CD14-positive monocyte (primary cell): ENCODE results near the gene FERMT2. TPM values are rescaled to one million over a fixed set of nuclear protein-coding genes. Genes with fewer than 3 reads are reported as not detected.

Source experiments
- DNase-seq, 3 donors: peaks; one replicate each; pipeline ENCODE4 v3.0.0-alpha.2; 2011 to 2022
- H2AFZ ChIP-seq: 2 replicates; pipeline ENCODE4 v1.6.0; 2012; ENCODE audit warnings: mild to moderate bottlenecking, low read depth, low read length, inconsistent platforms; ENCODE audit not compliant: insufficient read depth, poor library complexity, severe bottlenecking
- H3K27ac ChIP-seq, 2 donors: 1 replicate in 1 of 2; 2 replicates in 1 of 2; pipeline ENCODE4 v1.5.1; 2012 to 2013; ENCODE audit warnings: low read length in 2 of 2, control low read depth in 1 of 2, inconsistent platforms in 1 of 2, low read depth in 1 of 2, mild to moderate bottlenecking in 1 of 2
- H3K27me3 ChIP-seq, 2 donors: one replicate each; pipeline versions ENCODE4 v1.6.0 to v1.6.1; 2011 to 2013; ENCODE audit warnings: low read length in 2 of 2; ENCODE audit not compliant: control insufficient read depth in 2 of 2, insufficient read depth in 2 of 2
- H3K36me3 ChIP-seq, 2 donors: replicated peaks in 1 of 2; 1 replicate in 1 of 2; 2 replicates in 1 of 2; pipeline versions ENCODE4 v1.5.1 to v1.6.1; 2012 to 2013; ENCODE audit warnings: low read length in 2 of 2, control low read depth in 1 of 2, inconsistent platforms in 1 of 2, mild to moderate bottlenecking in 1 of 2; ENCODE audit not compliant: insufficient read depth in 2 of 2, control insufficient read depth in 1 of 2
- H3K4me1 ChIP-seq, 2 donors: 1 replicate in 1 of 2; 2 replicates in 1 of 2; pipeline versions ENCODE4 v1.5.1 to v1.6.1; 2012 to 2013; ENCODE audit warnings: low read length in 2 of 2, control low read depth in 1 of 2, inconsistent platforms in 1 of 2, mild to moderate bottlenecking in 1 of 2, moderate library complexity in 1 of 2; ENCODE audit not compliant: insufficient read depth in 2 of 2, control insufficient read depth in 1 of 2
- H3K4me2 ChIP-seq: replicated peaks from 2 replicates; pipeline ENCODE3; 2012; ENCODE audit warnings: low read length, moderate library complexity, mild to moderate bottlenecking; ENCODE audit not compliant: poor library complexity, severe bottlenecking; ENCODE audit errors: extremely low read depth
- H3K4me3 ChIP-seq, 3 experiments: fragments of 200-600 bp in 1 of 3; sonication (generic) in 1 of 3; replicated peaks in 1 of 3; 1 replicate in 2 of 3; 2 replicates in 1 of 3; pipeline ENCODE4 v1.5.1; 2011 to 2013; ENCODE audit warnings: low read length in 3 of 3, mild to moderate bottlenecking in 3 of 3, control low read depth in 2 of 3, low read depth in 2 of 3, inconsistent platforms in 1 of 3, moderate library complexity in 1 of 3
- H3K79me2 ChIP-seq: 2 replicates; pipeline ENCODE4 v1.6.0; 2012; ENCODE audit warnings: mild to moderate bottlenecking, control low read depth, inconsistent platforms, low read length, moderate library complexity; ENCODE audit not compliant: insufficient read depth
- H3K9ac ChIP-seq: 2 replicates; pipeline ENCODE4 v1.6.0; 2017; ENCODE audit warnings: low read length, mild to moderate bottlenecking; ENCODE audit not compliant: insufficient read depth, poor library complexity, severe bottlenecking
- H3K9me3 ChIP-seq, 2 donors: replicated peaks in 1 of 2; 1 replicate in 1 of 2; 2 replicates in 1 of 2; pipeline versions ENCODE4 v1.5.1 to v1.6.1; 2012 to 2013; ENCODE audit warnings: low read length in 2 of 2, control low read depth in 1 of 2; ENCODE audit not compliant: control insufficient read depth in 1 of 2, insufficient read depth in 1 of 2
- H4K20me1 ChIP-seq: 2 replicates; pipeline ENCODE4 v1.6.0; 2012; ENCODE audit warnings: mild to moderate bottlenecking, low read length, control low read depth, moderate library complexity; ENCODE audit not compliant: insufficient read depth
- H3K27ac Mint-ChIP-seq, 7 donors: one replicate each; pipeline ENCODE4 v1.8.0; 2020; ENCODE audit warnings: mild to moderate bottlenecking in 7 of 7, mixed read lengths in 7 of 7, moderate library complexity in 6 of 7, inconsistent platforms in 2 of 7
- H3K27me3 Mint-ChIP-seq, 3 donors: one replicate each; pipeline ENCODE4 v1.8.0; 2021 to 2022; ENCODE audit warnings: low read depth in 3 of 3, mild to moderate bottlenecking in 3 of 3, mixed read lengths in 3 of 3, moderate library complexity in 3 of 3, inconsistent platforms in 1 of 3
- H3K36me3 Mint-ChIP-seq, 2 donors: one replicate each; pipeline ENCODE4 v1.8.0; 2020; ENCODE audit warnings: mixed read lengths in 2 of 2, inconsistent platforms in 1 of 2, mild to moderate bottlenecking in 1 of 2
- H3K4me1 Mint-ChIP-seq: one replicate; pipeline ENCODE4 v1.8.0; 2020; ENCODE audit warnings: mild to moderate bottlenecking, mixed read lengths
- H3K4me3 Mint-ChIP-seq, 2 donors: one replicate each; pipeline ENCODE4 v1.8.0; 2020; ENCODE audit warnings: mild to moderate bottlenecking in 2 of 2, mixed read lengths in 2 of 2, moderate library complexity in 1 of 2
- H3K9me3 Mint-ChIP-seq, 7 donors: one replicate each; pipeline ENCODE4 v1.8.0; 2020 to 2022; ENCODE audit warnings: mixed read lengths in 7 of 7, mild to moderate bottlenecking in 6 of 7, moderate library complexity in 6 of 7, inconsistent platforms in 2 of 7
- WGBS: methylation state at CpG from one replicate; pipeline ENCODE4 v1.1.5; 2013; ENCODE audit warnings: missing lambda C conversion rate; ENCODE audit not compliant: insufficient coverage; 5-methylcytosine and 5-hydroxymethylcytosine counted together
- intact Hi-C, 2 donors: fragments of 100-400 bp; cut with micrococcal nuclease; formaldehyde crosslinking; loops; one replicate each; pipeline versions ENCODE4 v1.15.0 to v1.15.1; 2023
- polyA plus RNA-seq, 3 donors: library from polyadenylated mRNA; depleted of rRNA in 1 of 3; unstranded in 2 of 3; stranded (reverse) in 1 of 3; fragments of 300-500 nt in 2 of 3; fragments of >200 nt in 1 of 3; fragmentation: Illumina TruSeq in 2 of 3; gene quantifications; 1 replicate in 2 of 3; 2 replicates in 1 of 3; pipeline ENCODE4 v1.2.3, GENCODE V29; 2012 to 2021
- TF ChIP-seq, protein P1 (sequence below): fragments of 200-600 bp; IDR thresholded peaks from one replicate; pipeline ENCODE4 v1.8.0; 2022; ENCODE audit warnings: antibody characterized with exemption, mild to moderate bottlenecking

Gene FERMT2
- polyA plus RNA-seq, 3 donors = not detected

DNA sequence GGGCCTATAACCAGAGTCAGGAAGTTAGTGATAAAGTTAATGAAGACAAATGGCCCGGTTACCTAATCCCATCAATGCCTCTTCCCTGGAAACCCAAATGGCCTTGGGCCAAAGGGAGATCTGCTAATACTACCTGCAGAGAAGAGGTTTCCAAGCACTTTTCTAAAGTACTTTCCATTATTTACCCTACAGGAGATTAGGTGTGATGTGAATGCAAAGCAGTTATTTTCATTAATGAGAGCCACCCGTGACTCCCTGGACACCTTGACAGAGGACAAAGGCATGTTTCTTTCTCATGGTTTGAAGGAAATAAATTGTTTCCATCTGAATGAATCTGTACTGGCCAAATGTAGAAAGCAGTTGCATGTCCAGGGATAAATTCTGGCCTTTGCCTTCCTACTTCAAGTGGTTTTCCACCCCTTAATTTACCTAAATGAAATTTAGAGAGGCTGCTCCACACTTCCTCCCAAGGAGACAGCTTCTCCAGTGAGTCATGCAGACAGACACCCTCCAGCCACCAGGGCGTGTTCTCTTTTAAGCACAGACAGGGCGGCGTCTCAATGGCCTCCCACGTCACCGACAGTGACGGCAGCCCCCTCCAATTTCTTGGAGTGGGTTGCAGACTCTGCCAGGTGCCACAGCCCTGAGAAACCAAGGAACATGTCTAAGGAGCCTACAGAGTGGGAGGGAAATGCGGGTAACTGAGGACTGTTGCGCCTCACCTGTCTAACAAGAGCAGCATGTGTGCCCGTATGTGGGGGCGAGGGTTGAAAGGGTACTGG lies 115.5 kb downstream of the FERMT2 start:
- no peak overlapping the region for H2AFZ ChIP-seq
- Mint-ChIP-seq H3K27ac (peak overlapping the region in 1 of 7 donors; percentile 33), H3K36me3 (no peaks in the 10 kb centered on the region), H3K9me3 (peaks cover 0 to 7% (median 4%) of the 10 kb centered on the region in 7 donors), H3K27me3 (peaks cover 2 to 3% (median 3%) of the 10 kb centered on the region in 3 donors), H3K4me3 (no peak overlapping the region), H3K4me1 (no peaks in the 10 kb centered on the region)
- H4K20me1 ChIP-seq = no peaks in the 10 kb centered on the region
- intact Hi-C loops = no loop called here
- no peak overlapping the region for H3K9ac ChIP-seq
- no peaks in the 10 kb centered on the region for H3K9me3 ChIP-seq
- 100% methylated on average over 11 of the region's 12 CpGs for WGBS
- H3K27ac ChIP-seq = no peak overlapping the region
- no peaks in the 10 kb centered on the region for H3K27me3 ChIP-seq
- H3K36me3 ChIP-seq = no peaks in the 10 kb centered on the region
- H3K79me2 ChIP-seq = no peaks in the 10 kb centered on the region
- H3K4me3 ChIP-seq = no peak overlapping the region
- TF ChIP-seq, protein P1, sequence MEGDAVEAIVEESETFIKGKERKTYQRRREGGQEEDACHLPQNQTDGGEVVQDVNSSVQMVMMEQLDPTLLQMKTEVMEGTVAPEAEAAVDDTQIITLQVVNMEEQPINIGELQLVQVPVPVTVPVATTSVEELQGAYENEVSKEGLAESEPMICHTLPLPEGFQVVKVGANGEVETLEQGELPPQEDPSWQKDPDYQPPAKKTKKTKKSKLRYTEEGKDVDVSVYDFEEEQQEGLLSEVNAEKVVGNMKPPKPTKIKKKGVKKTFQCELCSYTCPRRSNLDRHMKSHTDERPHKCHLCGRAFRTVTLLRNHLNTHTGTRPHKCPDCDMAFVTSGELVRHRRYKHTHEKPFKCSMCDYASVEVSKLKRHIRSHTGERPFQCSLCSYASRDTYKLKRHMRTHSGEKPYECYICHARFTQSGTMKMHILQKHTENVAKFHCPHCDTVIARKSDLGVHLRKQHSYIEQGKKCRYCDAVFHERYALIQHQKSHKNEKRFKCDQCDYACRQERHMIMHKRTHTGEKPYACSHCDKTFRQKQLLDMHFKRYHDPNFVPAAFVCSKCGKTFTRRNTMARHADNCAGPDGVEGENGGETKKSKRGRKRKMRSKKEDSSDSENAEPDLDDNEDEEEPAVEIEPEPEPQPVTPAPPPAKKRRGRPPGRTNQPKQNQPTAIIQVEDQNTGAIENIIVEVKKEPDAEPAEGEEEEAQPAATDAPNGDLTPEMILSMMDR = no peak
- no peak overlapping the region for H3K4me2 ChIP-seq
- no peaks in the 10 kb centered on the region for H3K4me1 ChIP-seq
- DNase-seq = no peak

DNA sequence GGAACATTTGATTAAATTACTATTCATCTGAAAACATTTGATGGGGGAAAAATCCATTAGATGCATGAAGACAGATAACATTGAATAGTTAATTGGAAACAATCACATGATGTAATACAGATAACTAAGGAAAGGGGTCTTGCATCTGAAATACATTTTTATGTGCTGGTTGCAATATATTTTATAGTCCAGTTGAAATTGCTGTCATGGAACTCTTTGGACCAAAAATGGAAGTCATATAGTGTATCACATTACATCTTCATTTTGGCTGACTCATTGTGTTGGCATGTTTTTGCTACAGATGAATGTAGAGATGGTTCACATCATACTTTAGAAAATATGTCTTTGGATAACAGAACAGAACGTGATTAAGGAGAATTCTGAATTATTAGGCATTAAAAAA lies 116.4 kb downstream of the FERMT2 start:
- Histone ChIP-seq H3K9me3 (no peaks in the 10 kb centered on the region), H3K27me3 (no peaks in the 10 kb centered on the region), H3K4me3 (no peak overlapping the region), H4K20me1 (no peaks in the 10 kb centered on the region), H2AFZ (no peak overlapping the region), H3K9ac (no peak overlapping the region), H3K79me2 (no peaks in the 10 kb centered on the region), H3K27ac (no peak overlapping the region), H3K4me2 (no peak overlapping the region), H3K36me3 (no peaks in the 10 kb centered on the region), H3K4me1 (no peaks in the 10 kb centered on the region)
- DNase-seq = no peak
- Mint-ChIP-seq H3K9me3 (peaks cover 0 to 7% (median 4%) of the 10 kb centered on the region in 7 donors), H3K36me3 (no peaks in the 10 kb centered on the region), H3K27ac (no peak overlapping the region), H3K4me3 (no peak overlapping the region), H3K27me3 (peaks cover 2 to 5% (median 4%) of the 10 kb centered on the region in 3 donors), H3K4me1 (no peaks in the 10 kb centered on the region)
- TF ChIP-seq, protein P1 = no peak
- no CpG with 5 or more reads among the region's 1 CpG for WGBS
- intact Hi-C loops = no loop called here
